OCI-LY7 (cell line): ENCODE measurements around the gene UPK3A.

Experiments used
- EZH2phosphoT487 ChIP-seq: fragments of 200-600 bp; sonication (generic); IDR thresholded peaks from 2 replicates; pipeline ENCODE4 v1.6.1; 2018; ENCODE audit warnings: low read depth, borderline replicate concordance, mild to moderate bottlenecking, mixed run types, antibody characterized with exemption, low read length, moderate library complexity, mixed read lengths
- TF ChIP-seq, protein P1 (sequence below): fragments of 200-600 bp; sonication (generic); conservative IDR thresholded peaks from 2 replicates; pipeline ENCODE4 v1.5.1; 2014; ENCODE audit warnings: mild to moderate bottlenecking, antibody characterized with exemption, low read length, moderate library complexity, mixed read lengths

DNA sequence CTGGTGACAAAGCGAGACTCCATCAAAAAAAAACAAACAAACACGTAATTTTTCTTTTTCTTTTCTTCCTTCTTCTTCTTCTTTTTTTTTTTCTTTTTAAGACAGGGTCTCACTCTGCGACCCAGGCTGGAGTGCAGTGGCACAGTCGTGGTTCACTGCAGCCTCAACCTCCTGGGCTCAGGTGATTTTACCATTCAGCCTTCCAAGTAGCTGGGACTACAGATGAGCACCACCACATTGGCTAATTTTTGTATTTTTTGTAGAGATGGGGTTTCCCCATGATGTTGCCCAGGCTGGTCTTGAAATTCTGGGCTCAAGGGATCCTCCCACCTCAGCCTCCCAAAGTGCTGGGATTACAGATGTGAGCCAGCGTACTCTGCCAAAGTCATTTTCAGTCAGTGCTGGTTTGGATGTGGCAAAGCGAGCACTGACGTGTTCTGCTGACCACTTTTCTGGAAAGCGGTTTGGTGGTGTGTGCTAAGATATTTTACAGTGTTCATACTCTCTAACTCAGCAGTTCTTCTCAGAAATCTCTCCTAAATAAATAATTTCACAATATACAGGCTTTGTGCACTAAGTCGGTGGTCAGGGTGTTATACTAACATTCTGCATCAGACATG is 35.7 kb downstream of the UPK3A start:
- TF ChIP-seq, protein P1, sequence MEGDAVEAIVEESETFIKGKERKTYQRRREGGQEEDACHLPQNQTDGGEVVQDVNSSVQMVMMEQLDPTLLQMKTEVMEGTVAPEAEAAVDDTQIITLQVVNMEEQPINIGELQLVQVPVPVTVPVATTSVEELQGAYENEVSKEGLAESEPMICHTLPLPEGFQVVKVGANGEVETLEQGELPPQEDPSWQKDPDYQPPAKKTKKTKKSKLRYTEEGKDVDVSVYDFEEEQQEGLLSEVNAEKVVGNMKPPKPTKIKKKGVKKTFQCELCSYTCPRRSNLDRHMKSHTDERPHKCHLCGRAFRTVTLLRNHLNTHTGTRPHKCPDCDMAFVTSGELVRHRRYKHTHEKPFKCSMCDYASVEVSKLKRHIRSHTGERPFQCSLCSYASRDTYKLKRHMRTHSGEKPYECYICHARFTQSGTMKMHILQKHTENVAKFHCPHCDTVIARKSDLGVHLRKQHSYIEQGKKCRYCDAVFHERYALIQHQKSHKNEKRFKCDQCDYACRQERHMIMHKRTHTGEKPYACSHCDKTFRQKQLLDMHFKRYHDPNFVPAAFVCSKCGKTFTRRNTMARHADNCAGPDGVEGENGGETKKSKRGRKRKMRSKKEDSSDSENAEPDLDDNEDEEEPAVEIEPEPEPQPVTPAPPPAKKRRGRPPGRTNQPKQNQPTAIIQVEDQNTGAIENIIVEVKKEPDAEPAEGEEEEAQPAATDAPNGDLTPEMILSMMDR, result no peak
- no peak for TF ChIP-seq EZH2phosphoT487
